Caco-2 (cell line): ENCODE data around the gene KIAA2012. TPM values are rescaled to one million over a fixed set of nuclear protein-coding genes. Genes with fewer than 3 reads are reported as not detected.

Experiments
- BruUV-seq: library from RNA; stranded (reverse); fragments of 400-500 nt; replicated peaks from 2 replicates; lab custom pipeline; 2021; lab: Mats Ljungman, UMichigan
- CTCF ChIA-PET: fragments of 300-600 bp; sonication (Branson Sonifier 250); formaldehyde crosslinking; loops from one replicate; lab custom pipeline; 2022; ENCODE audit warnings: antibody characterized with exemption; lab: Charles Lee
- POLR2A ChIA-PET: fragments of 300-600 bp; sonication (Branson Sonifier 250); formaldehyde crosslinking; loops from one replicate; lab custom pipeline; 2022; ENCODE audit warnings: antibody characterized with exemption; lab: Charles Lee
- DNase-seq, 2 experiments: peaks; one replicate each; pipeline versions ENCODE4 v3.0.0 to v3.0.0-alpha.2; 2020 to 2022
- H3K27me3 ChIP-seq: replicated peaks from 2 replicates; pipeline ENCODE4 v1.6.0; 2011; ENCODE audit warnings: low read length; ENCODE audit not compliant: control insufficient read depth, insufficient read depth
- H3K36me3 ChIP-seq: 2 replicates; pipeline ENCODE4 v1.5.1; 2011; ENCODE audit warnings: low read length; ENCODE audit not compliant: control insufficient read depth, insufficient read depth
- H3K4me1 ChIP-seq: fragments of 250-450 bp; sonication (Bioruptor Pico); 2 replicates; pipeline ENCODE4 v1.5.1; 2020; ENCODE audit warnings: mild to moderate bottlenecking
- H3K4me3 ChIP-seq: 2 replicates; pipeline ENCODE4 v1.5.1; 2011; ENCODE audit warnings: low read depth, mild to moderate bottlenecking, control low read depth, low read length
- H3K9me3 ChIP-seq: fragments of 250-450 bp; sonication (Bioruptor Pico); 2 replicates; pipeline ENCODE4 v1.5.1; 2020; ENCODE audit warnings: mild to moderate bottlenecking, moderate library complexity
- H3K27ac Mint-ChIP-seq: one replicate; pipeline ENCODE4 v1.8.0; 2022; ENCODE audit warnings: mixed read lengths; ENCODE audit not compliant: unreplicated experiment
- H3K27me3 Mint-ChIP-seq: one replicate; pipeline ENCODE4 v1.8.0; 2022; ENCODE audit warnings: mixed read lengths; ENCODE audit not compliant: insufficient read depth, unreplicated experiment
- H3K36me3 Mint-ChIP-seq: one replicate; pipeline ENCODE4 v1.8.0; 2022; ENCODE audit warnings: mild to moderate bottlenecking, mixed read lengths; ENCODE audit not compliant: insufficient read depth, unreplicated experiment
- H3K4me1 Mint-ChIP-seq: one replicate; pipeline ENCODE4 v1.8.0; 2022; ENCODE audit warnings: low read depth, mixed read lengths; ENCODE audit not compliant: unreplicated experiment
- H3K4me3 Mint-ChIP-seq: one replicate; pipeline ENCODE4 v1.8.0; 2022; ENCODE audit warnings: mild to moderate bottlenecking, moderate library complexity, mixed read lengths; ENCODE audit not compliant: unreplicated experiment
- H3K9me3 Mint-ChIP-seq: one replicate; pipeline ENCODE4 v1.8.0; 2022; ENCODE audit warnings: mixed read lengths; ENCODE audit not compliant: unreplicated experiment
- intact Hi-C: fragments of 100-400 bp; cut with micrococcal nuclease; formaldehyde crosslinking; loops from one replicate; pipeline ENCODE4 v1.10.0; 2022; ENCODE audit not compliant: unreplicated experiment
- total RNA-seq: library from RNA; stranded (reverse); gene quantifications from 2 replicates; pipeline ENCODE4 v1.2.3, GENCODE V29; 2022
- TF ChIP-seq, protein P1 (sequence below), 2 experiments: fragments of 200-600 bp in 1 of 2; IDR thresholded peaks; 1 replicate in 1 of 2; 2 replicates in 1 of 2; pipeline versions ENCODE4 v1.5.1 to v1.8.0; 2011 to 2022; ENCODE audit warnings: antibody characterized with exemption in 1 of 2, control low read depth in 1 of 2, inconsistent platforms in 1 of 2, low read depth in 1 of 2, low read length in 1 of 2, mild to moderate bottlenecking in 1 of 2, moderate library complexity in 1 of 2; ENCODE audit not compliant: insufficient read depth in 1 of 2, severe bottlenecking in 1 of 2, unreplicated experiment in 1 of 2

KIAA2012 gene
- total RNA-seq, 1 experiment from 2014 or later: 0.27 TPM

GRCh38 chr2:202121532-202122162 is 48.6 kb downstream of the KIAA2012 start:
- Mint-ChIP-seq H3K27me3 (no peaks in the 10 kb centered on the region), H3K27ac (no peak overlapping the region), H3K4me1 (peaks cover 3% of the 10 kb centered on the region), H3K36me3 (no peaks in the 10 kb centered on the region), H3K9me3 (peaks cover 12% of the 10 kb centered on the region), H3K4me3 (no peak overlapping the region)
- DNase-seq: no peak
- TF ChIP-seq, protein P1, sequence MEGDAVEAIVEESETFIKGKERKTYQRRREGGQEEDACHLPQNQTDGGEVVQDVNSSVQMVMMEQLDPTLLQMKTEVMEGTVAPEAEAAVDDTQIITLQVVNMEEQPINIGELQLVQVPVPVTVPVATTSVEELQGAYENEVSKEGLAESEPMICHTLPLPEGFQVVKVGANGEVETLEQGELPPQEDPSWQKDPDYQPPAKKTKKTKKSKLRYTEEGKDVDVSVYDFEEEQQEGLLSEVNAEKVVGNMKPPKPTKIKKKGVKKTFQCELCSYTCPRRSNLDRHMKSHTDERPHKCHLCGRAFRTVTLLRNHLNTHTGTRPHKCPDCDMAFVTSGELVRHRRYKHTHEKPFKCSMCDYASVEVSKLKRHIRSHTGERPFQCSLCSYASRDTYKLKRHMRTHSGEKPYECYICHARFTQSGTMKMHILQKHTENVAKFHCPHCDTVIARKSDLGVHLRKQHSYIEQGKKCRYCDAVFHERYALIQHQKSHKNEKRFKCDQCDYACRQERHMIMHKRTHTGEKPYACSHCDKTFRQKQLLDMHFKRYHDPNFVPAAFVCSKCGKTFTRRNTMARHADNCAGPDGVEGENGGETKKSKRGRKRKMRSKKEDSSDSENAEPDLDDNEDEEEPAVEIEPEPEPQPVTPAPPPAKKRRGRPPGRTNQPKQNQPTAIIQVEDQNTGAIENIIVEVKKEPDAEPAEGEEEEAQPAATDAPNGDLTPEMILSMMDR (IDR thresholded peaks at IDR 0.05; ENCODE audit: insufficient read depth in 1 of 2, low read depth in 1 of 2, low read length in 1 of 2, severe bottlenecking in 1 of 2, unreplicated experiment in 1 of 2): no peak
- CTCF ChIA-PET: no interaction called here
- Histone ChIP-seq H3K9me3 (no peaks in the 10 kb centered on the region), H3K4me1 (no peaks in the 10 kb centered on the region; the same call in 1 of the 2 replicates), H3K36me3 (no peaks in the 10 kb centered on the region), H3K27me3 (no peaks in the 10 kb centered on the region), H3K4me3 (no peak overlapping the region)
- intact Hi-C loops: no loop called here
- BruUV-seq: no TSS peak
- POLR2A ChIA-PET: no interaction called here

DNA sequence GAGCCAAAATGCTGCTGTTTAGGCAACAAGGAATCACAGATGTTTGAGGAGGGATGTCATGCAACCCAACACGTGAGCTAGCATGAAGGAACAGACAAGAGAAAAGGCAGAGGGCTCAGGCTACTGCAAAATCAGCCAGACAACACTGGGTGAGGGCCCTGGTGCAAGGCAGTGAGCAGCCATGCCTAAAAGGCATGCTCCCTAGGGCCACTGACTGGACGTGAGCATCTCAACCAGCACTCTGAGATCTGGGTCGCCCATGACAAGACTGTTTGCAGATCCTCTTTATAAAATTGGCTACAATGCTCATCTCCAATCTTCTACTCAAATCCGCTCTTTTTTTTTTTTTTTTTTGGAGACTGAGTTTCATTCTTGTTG is 49.1 kb downstream of the KIAA2012 start:
- Mint-ChIP-seq H3K9me3 (peaks cover 12% of the 10 kb centered on the region), H3K4me1 (no peaks in the 10 kb centered on the region), H3K27ac (no peak overlapping the region), H3K27me3 (no peaks in the 10 kb centered on the region), H3K36me3 (no peaks in the 10 kb centered on the region), H3K4me3 (no peak overlapping the region)
- Histone ChIP-seq H3K9me3 (no peaks in the 10 kb centered on the region), H3K4me3 (no peak overlapping the region), H3K27me3 (no peaks in the 10 kb centered on the region), H3K4me1 (peaks cover 1% of the 10 kb centered on the region; the same call in 1 of the 2 replicates), H3K36me3 (no peaks in the 10 kb centered on the region)
- TF ChIP-seq, protein P1 (IDR thresholded peaks at IDR 0.05; ENCODE audit: insufficient read depth in 1 of 2, low read depth in 1 of 2, low read length in 1 of 2, severe bottlenecking in 1 of 2, unreplicated experiment in 1 of 2): no peak
- intact Hi-C loops: no loop called here
- BruUV-seq: no TSS peak
- no peak for DNase-seq
- POLR2A ChIA-PET: no interaction called here
- CTCF ChIA-PET: no interaction called here

GRCh38 chr2:202122980-202123720 is 50.1 kb downstream of the KIAA2012 start:
- BruUV-seq: no TSS peak
- peaks cover 12% of the 10 kb centered on the region for H3K9me3 Mint-ChIP-seq
- ChIA-PET POLR2A (no interaction called here), CTCF (no interaction called here)
- H3K27ac Mint-ChIP-seq: peak overlapping the region; percentile 71
- peaks cover 10% of the 10 kb centered on the region for H3K4me1 ChIP-seq
- peaks cover 8% of the 10 kb centered on the region for H3K4me1 Mint-ChIP-seq
- no peaks in the 10 kb centered on the region for H3K36me3 ChIP-seq
- DNase-seq: no peak
- TF ChIP-seq, protein P1 (IDR thresholded peaks at IDR 0.05; ENCODE audit: insufficient read depth in 1 of 2, low read depth in 1 of 2, low read length in 1 of 2, severe bottlenecking in 1 of 2, unreplicated experiment in 1 of 2): no peak
- no peaks in the 10 kb centered on the region for H3K27me3 Mint-ChIP-seq
- no peaks in the 10 kb centered on the region for H3K27me3 ChIP-seq
- no peak overlapping the region for H3K4me3 Mint-ChIP-seq
- H3K9me3 ChIP-seq: no peaks in the 10 kb centered on the region
- H3K36me3 Mint-ChIP-seq: no peaks in the 10 kb centered on the region
- no peak overlapping the region for H3K4me3 ChIP-seq
- intact Hi-C loops: no loop called here
